Skeletal muscle cell (primary cell): ENCODE measurements around the gene RANBP3.

Experiments used
- DNase-seq: peaks from one replicate; pipeline ENCODE4 v3.0.0-alpha.2; 2010; ENCODE audit warnings: low read depth
- H3K4me3 ChIP-seq: 2 replicates; pipeline ENCODE4 v1.5.1; 2011; ENCODE audit warnings: low read depth, mild to moderate bottlenecking, control low read depth, low read length, moderate library complexity

Gene RANBP3

DNA sequence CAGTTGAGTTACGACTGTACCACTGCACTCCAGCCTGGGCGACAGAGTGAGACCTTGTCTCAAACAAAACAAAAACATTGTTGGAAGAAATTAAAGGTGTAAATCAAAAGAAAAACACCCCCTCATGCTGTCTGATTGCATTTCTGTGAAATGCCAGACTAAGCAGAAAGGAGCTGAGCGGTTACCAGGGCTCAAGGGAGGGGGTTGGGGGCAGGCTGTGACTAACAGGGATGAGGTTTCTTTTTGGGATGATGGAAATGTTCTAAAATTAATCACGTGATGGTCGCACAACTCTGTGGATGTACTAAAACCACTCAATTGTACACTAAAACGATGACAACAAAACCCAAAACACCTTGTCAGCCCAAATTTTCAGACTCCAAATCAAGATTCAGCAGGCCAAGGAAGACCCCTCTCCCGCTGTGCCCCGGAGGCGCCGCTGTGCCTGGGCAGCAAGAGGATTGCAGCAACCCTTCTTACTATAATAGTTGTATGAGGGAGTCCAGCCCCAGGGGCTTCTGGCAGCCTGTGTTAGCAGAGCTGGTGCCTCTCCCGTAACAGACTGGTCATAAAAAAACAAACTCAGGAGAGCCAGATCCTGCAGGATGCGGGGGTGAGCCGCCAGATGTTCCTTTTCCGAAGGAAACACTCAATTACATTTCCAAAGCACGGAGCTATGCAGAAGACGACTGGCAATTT is 43.0 kb downstream of the RANBP3 start:
- H3K4me3 ChIP-seq, result no peak overlapping the region
- peak; percentile 60 for DNase-seq

DNA sequence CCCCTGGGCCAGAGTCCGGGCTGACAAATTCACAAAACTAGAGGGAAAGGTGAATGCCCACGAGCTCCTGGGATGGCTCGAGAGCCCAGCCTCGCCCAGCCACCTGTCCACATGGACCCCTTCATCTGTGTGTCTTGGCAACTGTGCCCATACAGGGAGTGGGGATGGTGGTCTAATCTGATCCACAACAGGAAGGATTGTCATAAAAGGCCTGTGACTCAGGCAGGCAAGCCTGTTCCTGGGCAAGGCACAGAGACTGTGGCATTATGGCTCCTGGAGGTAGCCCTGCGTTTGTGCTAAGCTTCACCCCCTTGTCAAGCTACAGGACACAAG is 43.9 kb downstream of the RANBP3 start:
- no peak overlapping the region for H3K4me3 ChIP-seq
- no peak for DNase-seq

DNA sequence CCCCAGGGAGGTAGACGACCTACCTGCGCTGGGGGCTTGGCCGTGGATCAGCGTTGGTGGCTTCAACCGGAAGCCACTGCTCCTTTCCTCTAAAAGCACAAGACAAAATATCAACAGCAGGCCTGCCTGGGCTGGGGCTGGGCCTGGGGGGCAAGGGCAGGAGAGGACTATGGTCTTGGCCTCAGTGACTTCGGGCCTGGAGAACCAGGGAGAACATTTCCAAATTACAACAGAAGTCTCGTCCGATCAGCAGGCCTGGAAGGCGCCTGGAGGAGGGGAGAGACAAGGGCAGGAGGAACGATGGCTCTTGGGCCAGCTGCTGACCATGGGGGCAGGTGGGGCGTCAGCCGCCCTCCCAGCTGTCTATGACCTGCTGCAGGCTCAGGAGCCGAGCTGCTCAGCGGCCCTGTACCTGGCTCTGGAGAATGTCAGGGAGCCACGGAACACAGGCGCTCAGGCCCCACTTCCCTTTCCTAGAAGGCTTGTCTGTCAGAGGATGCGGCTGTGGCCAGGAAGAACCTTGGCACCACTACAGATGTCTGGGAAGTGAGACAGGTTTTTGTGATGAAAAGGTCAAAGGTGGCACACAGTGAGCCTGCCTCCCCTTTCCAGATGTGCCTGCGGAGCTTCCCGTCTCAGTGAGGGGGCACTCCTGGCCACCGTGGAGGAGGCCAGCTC is 44.4 kb downstream of the RANBP3 start:
- H3K4me3 ChIP-seq, result no peak overlapping the region
- no peak for DNase-seq

DNA sequence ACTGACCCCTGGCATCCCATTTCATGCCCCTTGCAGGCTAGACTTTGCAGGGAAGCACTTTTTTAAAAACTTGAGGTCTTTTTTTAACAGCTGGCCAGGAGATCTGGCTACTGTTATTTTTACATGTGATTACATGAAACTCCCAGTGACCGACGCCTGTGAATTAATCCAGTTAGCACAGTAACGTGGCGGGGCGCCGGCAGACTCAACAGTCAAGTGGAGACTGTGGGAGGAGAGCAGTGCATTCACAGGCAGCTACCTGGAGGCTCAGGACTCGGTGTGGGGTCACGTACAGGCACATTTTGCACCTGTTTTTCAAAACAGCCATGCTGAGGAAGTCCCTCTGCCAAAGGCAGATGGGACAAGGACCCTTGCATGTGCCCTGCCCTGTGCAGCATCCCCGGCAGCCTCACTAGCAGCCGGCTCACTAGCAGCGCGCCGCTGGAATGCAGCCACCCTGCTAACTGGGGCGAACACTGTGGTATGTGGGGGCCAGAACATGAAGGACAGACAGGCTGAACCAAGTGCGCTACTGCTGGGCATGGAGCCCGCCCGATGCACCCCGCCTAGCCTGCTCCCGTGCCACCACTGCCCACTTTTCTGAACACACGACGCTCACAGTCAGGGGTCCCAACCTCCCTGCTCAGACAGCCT is 45.2 kb downstream of the RANBP3 start:
- no peak for DNase-seq
- no peak overlapping the region for H3K4me3 ChIP-seq

DNA sequence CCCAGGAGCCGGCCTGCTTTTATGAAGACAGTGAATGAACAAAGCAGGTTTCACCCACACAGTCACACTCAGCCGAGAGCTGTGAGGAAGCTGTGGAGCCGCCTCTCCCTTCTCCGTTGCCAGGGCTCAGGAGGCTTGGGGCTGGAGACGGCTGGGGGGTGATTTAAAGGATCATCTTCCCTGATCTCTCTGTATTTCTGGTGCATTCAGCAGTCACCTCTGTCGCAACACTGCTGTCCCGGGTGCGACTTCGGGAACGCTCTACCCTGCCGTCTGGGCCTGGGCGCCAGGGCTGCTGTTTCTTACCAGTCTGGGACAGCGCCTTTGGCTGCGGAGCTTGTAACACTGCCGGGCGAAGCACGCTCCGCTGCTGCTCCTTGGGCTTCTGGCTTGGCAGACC is 45.8 kb downstream of the RANBP3 start:
- no peak for DNase-seq
- no peak overlapping the region for H3K4me3 ChIP-seq

DNA sequence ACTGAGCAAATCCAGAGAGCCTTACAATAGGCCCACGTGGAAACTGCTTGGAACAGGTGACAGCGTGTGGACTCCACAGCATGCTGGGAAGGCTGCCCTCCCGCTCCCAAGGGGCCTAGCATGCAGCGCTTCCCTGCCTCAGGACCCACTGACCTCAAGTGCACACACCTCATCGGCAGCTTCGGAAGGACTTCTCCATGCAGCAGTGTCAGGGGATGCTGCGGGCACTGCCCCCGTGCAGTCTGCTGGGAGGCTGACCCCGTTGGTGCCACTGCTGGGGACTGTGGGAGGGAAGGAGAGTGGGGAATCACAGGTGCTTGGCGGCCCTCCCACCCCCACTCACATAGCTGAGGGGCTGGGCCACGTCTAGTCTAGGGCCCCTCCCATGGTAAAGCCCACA is 46.7 kb downstream of the RANBP3 start:
- H3K4me3 ChIP-seq, result no peak overlapping the region
- no peak for DNase-seq

DNA sequence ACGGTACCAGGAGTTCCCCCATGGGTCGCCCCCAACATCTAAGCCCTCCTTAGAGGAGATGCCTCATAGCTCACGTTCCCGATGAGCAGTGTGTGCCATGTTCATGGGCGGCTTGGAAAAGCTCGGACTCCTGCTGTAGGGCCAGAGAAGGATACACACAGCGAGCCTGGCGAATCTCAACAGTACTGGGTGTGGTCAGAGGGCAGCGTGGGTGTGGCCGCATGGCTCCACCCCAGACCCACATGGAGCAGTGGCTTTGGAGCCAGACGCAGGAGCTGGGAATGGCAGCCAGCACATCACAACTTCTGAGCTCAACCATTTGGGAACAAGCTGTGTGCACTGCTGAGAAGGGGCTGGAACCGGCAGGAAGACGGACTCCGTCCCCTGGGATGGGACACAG is 48.3 kb downstream of the RANBP3 start:
- no peak overlapping the region for H3K4me3 ChIP-seq
- no peak for DNase-seq

DNA sequence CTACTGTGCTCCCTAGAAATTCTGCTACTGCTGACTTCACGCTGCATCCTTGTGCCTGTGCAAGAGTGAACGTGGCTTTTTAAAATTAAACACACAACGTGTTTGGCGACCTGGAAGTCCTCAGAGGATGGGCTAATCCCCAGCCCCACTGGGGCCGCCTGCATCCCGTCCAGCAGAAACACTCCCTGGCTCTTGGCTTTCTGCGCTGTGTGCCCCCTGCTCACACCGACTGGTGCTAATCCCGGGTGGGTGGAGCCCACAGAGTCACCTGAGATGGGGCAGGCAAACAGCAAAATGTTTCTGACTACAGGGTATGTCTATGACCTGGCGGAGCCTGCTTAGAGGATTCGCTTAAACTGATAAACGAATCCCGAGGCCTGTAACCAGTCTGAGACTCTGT is 48.8 kb downstream of the RANBP3 start:
- H3K4me3 ChIP-seq, result no peak overlapping the region
- no peak for DNase-seq

DNA sequence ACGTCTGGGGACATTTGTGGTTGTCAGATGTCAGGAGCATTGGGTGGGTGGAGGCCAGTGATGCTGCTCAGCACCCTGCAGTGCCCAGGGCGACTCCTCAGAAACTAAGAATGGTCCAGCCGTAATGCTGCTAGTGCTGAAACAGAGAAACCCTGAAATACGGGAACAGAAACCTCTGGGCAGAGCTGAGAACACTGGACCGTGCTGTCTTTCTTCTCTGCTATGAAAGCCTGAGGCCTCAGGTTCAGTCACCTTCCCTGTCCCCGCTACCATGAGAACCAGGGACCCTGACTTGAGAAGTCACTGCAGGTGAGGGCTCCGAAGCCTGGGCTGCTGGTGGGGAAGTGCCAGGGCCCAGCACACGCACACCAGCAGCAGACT is 50.5 kb downstream of the RANBP3 start:
- no peak overlapping the region for H3K4me3 ChIP-seq
- no peak for DNase-seq

DNA sequence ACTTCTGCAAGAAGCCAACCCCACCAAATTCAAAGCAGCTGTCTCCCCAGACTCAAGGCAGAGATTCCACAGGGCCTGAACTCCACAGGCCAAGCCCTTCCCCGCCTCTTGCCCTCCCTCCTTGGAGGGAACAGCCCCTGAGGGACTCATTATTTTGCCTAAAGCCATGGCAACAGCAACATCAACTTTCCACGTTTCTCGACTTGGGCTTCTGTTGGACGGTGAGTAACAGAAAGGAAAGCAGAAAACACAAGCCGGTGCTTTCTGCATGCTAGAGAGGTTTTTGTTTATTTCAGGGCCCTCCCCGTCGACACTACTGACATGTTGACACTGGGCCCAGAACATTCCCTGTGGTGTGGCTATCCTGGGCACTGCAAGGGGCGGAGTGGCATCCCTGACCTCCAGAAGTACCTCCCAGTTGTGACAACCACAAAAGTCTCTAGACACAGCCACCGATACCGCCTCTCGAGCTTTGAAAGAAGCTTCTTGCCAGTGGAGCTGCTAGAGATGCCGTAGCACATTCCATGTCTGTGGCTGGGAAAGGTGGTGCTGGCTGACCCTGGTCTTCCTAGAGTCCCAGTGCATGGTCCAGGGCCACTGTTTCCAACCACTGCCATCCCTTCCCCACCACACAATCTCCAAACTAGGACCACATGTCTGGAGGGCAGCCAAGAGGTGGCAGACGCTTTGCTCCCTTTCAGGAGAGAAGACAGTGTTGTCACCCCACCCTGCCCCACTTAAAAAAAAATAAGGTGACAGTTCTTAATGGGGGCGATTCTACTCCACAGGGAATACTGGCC is 51.1 kb downstream of the RANBP3 start:
- DNase-seq, result peak; percentile 51
- no peak overlapping the region for H3K4me3 ChIP-seq

DNA sequence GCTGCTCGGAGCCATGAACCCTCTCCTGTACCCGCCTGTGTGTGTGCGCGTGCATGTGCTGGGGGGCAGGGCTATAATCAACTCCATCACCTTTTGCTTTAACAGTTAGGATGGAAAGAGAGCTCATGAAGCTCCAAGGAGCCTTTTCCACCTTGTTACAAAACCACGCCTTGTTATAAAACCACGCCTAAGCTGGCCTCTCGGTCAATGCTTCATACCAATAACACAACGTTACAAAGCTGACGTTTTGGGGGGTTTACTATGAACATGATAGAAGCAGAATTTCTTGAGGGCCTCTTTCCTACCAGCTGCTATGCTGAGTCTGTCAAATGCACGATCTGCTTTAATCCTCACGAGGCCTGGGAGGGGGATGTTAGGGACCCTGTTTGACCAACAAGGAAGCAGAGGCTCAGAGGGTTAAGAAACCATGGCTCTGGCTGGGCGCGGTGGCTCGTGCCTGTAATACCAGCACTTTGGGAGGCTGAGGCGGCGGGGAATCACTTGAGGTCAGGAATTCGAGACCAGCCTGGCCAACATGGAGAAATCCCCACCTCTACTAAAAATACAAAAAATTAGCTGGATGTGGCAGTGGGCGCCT is 52.0 kb downstream of the RANBP3 start:
- H3K4me3 ChIP-seq, result no peak overlapping the region
- no peak for DNase-seq

DNA sequence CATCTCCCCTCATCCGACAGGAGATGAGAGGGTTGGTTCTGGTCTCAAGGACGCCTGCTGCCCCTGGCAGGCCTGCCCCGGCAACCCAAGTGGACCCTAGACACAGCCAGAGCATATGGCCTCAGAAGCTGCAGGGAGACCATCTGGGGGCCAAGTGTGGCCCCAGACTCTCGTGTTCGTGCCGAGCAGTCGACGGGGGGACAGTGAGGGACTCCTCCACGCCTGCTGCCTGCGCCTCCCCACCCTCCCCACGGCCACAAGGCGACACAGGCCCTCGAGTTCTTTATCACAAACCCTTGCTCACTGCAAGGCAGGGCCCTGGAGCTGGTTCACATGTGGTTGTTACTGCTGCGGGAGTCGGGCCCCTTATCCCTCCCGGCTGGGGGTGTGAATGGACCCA is 54.6 kb downstream of the RANBP3 start:
- H3K4me3 ChIP-seq, result no peak overlapping the region
- DNase-seq, result no peak

DNA sequence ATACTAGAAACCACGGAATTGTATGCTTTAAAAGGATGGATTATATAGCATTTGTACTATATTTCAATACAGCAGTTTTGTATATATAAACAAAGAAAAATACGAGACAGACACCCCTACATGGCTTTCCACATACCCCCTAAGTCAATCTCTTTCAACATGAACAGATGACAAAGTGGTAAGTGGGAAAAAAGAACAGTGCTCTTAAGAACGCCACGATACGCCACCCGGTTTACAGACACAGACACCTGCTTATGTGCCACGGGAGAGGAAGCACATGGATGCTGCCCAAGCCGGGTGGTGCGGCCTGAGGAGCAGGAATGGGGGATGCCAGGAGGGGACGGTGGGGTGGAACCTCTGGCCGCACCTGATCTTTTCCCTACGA is 55.8 kb downstream of the RANBP3 start:
- DNase-seq, result no peak
- H3K4me3 ChIP-seq, result no peak overlapping the region

DNA sequence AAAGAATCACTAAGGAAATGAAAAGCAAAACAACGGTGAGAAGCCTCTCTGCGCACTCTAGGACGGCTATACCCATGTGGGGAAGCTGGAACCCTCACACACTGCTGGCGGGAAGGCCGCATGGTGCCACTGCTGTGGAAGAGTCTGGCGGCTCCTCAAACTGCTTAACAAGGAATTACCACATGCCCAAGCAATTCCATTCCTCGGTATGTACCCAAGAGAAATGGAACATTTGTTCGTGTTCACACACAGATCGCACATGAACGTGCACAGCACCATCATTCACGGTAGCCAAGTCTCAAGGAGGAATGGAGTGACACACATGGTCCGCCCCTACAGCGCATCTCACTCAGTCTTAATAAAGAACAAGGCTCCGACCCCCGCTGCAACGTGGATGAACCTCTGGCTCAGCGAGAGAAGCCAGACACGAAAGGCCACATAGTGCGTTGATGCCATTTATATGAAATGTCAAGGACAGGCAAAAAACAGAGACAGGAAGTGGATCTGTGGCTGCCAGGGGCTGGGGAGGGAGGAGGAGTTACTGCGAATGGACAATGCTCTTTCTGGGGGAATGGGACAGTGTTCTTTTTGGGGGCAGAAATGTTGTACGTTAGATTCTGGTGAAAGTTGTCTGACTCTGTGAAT is 56.3 kb downstream of the RANBP3 start:
- no peak for DNase-seq
- H3K4me3 ChIP-seq, result no peak overlapping the region

DNA sequence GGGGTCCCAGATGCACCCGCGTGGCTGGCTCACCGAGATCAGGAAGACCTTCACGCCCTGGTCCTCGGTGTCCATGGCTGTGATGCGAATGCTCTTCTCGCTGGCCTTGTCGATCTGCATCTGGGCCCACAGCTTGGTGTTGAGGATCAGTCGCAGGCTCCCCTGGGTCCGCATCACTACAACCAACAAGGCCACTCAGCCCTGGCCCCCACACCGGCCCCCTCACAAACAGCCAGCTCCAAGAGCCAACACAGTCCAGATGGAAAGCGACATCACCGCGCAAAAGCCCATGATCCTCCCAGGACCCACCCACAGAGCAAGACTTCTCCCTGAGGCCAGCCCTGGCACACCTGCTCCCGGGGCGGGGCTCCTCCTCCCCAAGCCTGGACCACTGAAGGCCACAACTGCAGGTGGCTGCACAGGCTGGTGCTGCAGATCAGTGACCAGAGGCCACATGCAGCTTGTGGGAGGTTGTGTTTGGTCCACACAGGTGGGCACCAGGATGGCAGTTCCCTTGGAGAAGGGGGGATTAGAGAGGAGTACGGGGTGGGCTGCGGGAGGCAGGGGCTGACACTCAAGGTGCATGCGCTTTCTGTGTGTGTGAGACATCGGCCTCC is 59.4 kb downstream of the RANBP3 start:
- no peak overlapping the region for H3K4me3 ChIP-seq
- DNase-seq, result no peak

DNA sequence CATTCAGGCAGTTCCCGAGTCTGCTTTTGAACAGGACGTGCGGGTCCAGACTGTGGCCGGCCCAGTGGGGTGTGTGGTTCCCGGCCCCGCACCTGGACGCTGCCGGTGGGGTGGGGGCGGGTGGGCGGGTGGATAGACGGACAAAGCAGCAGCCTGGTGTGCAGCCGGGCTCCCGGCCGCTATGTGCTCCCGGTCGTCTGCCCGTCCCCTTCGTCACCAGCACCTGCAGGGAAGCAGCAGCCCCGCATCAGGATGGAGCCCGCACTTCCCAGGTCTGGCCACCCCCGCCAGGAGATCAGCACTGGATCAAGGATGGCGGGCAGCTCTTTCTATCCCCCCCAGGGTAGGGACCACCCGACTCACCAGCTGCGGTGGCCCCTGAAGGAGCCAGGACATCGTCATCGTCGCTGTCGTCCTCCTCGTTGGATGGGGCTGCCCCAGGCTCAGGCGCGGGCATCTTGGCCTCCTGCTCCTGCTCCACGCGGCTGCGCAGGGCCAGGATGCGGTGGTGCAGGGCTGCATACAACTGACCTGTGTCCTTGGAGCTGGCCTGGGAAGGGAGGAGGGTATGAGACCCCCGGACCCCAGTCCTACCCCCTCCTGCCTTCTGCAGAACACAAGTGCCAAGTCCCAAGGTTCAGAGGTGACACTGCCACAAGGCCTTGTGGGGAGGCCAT is 60.4 kb downstream of the RANBP3 start:
- no peak for DNase-seq
- no peak overlapping the region for H3K4me3 ChIP-seq

DNA sequence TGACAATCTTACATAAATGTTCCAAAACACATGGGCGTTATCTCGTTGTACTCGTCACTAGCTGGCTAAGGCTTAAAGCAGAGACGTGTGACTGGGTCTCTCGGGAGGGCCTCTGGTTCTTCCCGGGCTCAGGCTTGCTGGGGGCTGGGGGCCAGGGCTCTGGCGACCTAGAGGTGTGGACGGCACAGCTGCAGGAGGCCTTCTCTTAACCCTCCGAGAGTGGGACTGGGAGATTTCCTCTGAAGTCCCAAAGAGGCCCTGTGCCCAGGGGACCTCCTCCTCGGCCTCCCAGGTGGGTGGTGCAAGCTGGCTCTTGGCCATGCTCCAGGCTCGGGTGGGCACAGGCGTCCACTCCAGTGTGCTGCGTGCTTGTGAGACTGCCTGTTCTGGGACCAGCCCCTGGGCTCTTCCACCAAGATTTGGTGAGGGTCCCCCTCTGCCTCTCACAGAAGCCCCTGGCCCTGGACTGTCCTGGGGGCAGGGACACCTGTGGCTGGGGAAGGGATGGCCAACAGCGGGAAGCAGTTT is 61.7 kb downstream of the RANBP3 start:
- no peak for DNase-seq

DNA sequence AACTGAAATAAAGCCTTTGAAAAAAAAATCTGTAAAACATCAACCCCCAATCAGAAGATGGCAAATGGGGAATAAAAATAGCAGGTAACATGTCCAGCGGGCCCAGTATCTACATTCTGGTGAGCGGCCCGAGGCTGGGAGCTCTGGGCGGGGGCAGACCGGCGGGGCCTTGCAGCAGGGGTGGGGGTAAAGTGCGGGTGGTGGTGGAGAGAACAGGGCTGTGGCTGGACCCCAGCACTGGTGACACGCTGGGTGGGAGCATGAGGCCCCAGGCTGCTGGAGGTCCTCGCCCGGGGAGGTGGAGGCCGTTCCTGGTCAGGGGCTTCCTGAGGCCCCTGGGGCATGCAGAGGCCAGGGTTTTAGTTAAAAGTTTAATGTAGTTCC is 62.2 kb downstream of the RANBP3 start:
- DNase-seq, result no peak

More for the DNA sequence above, 61.7 kb downstream of the RANBP3 start:
- no peak overlapping the region for H3K4me3 ChIP-seq

More for the DNA sequence above, 62.2 kb downstream of the RANBP3 start:
- H3K4me3 ChIP-seq, result no peak overlapping the region
